ENCODE data around the gene OPALIN.

Gene OPALIN

GRCh38 chr10:96358851-96359540, at the start of gene OPALIN:
OPALIN (minus strand) TSS chr10:96359002; CDS start chr10:96358896, 106 bp downstream.
- no peak for DNase-seq

- no peak for DNase-seq
Observed at GRCh38 chr10:96408201-96408600, 49.4 kb upstream of the OPALIN start.

- no peak for DNase-seq
Observed at GRCh38 chr10:96407560-96408069, 48.8 kb upstream of the OPALIN start.

GRCh38 chr10:96406091-96406490, 47.3 kb upstream of the OPALIN start:
- DNase-seq: no peak

- DNase-seq: no peak
Observed at GRCh38 chr10:96402417-96403305, 43.9 kb upstream of the OPALIN start.

GRCh38 chr10:96401036-96401435, 42.2 kb upstream of the OPALIN start:
- DNase-seq: no peak

- DNase-seq: no peak
Observed at GRCh38 chr10:96400465-96400864, 41.7 kb upstream of the OPALIN start.

- no peak for DNase-seq
Observed at GRCh38 chr10:96397902-96398301, 39.1 kb upstream of the OPALIN start.

- peak; percentile 13 for DNase-seq
Observed at GRCh38 chr10:96395931-96396877, 37.4 kb upstream of the OPALIN start.

GRCh38 chr10:96390460-96390864, 31.7 kb upstream of the OPALIN start:
- no peak for DNase-seq

GRCh38 chr10:96389785-96390184, 31.0 kb upstream of the OPALIN start:
- no peak for DNase-seq

GRCh38 chr10:96387601-96388000, 28.8 kb upstream of the OPALIN start:
- DNase-seq: no peak

GRCh38 chr10:96387161-96387560, 28.4 kb upstream of the OPALIN start:
- no peak for DNase-seq

GRCh38 chr10:96384506-96384905, 25.7 kb upstream of the OPALIN start:
- DNase-seq: no peak

- no peak for DNase-seq
Observed at GRCh38 chr10:96380821-96381220, 22.0 kb upstream of the OPALIN start.

- no peak for DNase-seq
Observed at GRCh38 chr10:96379758-96380157, 21.0 kb upstream of the OPALIN start.

GRCh38 chr10:96378741-96379140, 19.9 kb upstream of the OPALIN start:
- no peak for DNase-seq

GRCh38 chr10:96377816-96378294, 19.1 kb upstream of the OPALIN start:
- DNase-seq: no peak

GRCh38 chr10:96376483-96376882, 17.7 kb upstream of the OPALIN start:
- no peak for DNase-seq

- peak; percentile 39 for DNase-seq
Observed at GRCh38 chr10:96374985-96375830, 16.4 kb upstream of the OPALIN start.

- DNase-seq: no peak
Observed at GRCh38 chr10:96374639-96374984, 15.8 kb upstream of the OPALIN start.

GRCh38 chr10:96374004-96374403, 15.2 kb upstream of the OPALIN start:
- no peak for DNase-seq
